HG02943 (cell line): ENCODE data around the gene SPSB4.

ENCODE experiments used
- ATAC-seq: cut with Tn5 transposase; IDR thresholded peaks from one replicate; pipeline ENCODE4 v1.9.1; 2021; ENCODE audit warnings: mild to moderate bottlenecking, low read depth, moderate library complexity; ENCODE audit not compliant: unreplicated experiment

The SPSB4 gene

DNA sequence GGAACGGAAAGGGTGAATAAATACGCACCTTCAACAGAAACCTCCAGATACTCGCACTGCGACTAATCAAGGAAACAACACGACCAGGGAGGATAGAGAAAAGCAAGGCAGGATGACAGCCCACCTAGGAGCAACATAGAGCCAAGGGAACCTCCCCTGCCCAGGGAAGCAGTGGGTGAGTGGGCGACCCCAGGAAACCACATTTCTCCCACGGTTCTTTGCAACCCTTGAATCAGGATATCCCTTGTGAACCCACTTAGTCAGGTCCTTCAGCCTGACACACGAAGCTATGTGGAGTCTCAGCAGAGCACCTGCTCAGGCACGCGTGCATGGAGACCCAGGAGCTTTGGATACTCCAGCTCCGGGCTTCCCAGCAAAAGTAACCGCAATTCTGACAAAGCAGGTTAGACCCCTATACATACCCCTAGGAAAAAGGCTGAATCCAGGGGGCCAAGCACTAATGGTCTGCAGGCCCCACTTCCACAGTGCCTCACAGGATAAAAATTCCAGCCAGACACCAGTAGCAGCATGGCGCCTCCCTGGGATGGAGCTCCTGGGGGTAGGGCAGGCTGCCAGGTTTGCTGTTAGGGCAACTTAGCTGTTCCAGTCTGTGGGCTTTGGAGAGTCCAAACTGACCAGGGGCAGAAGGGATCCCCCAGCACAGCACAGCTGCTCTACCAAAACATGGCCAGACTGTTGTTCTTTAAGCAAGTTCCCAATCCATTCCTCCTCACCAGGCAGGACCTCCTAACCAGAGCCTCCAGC is 142.1 kb downstream of the SPSB4 start:
- ATAC-seq, result no peak
